HG02571 (cell line): Measurements from ENCODE around the gene MYF5.

Experiments used
- ATAC-seq: cut with Tn5 transposase; IDR thresholded peaks from one replicate; pipeline ENCODE4 v1.9.1; 2021; ENCODE audit warnings: mild to moderate bottlenecking, moderate library complexity; ENCODE audit not compliant: unreplicated experiment

The MYF5 gene

GRCh38 chr12:80756875-80757274 is 40.2 kb downstream of the MYF5 start:
- peak; percentile 77 for ATAC-seq

GRCh38 chr12:80761838-80762237 is 45.1 kb downstream of the MYF5 start:
- ATAC-seq = peak; percentile 42

- ATAC-seq = no peak
Observed at GRCh38 chr12:80763874-80764273, 47.2 kb downstream of the MYF5 start.

- ATAC-seq = no peak
Observed at GRCh38 chr12:80766210-80766609, 49.5 kb downstream of the MYF5 start.

- peak; percentile 97 for ATAC-seq
Observed at GRCh38 chr12:80766897-80767296, 50.2 kb downstream of the MYF5 start.
